HepG2 (cell line): ENCODE measurements around the gene MREG. TPM values are rescaled to one million over a fixed set of nuclear protein-coding genes. Genes with fewer than 3 reads are reported as not detected.
A peak's percentile ranks its signal among the peaks of the same experiment; 100 is the strongest.

Experiments
- ATAC-seq: fragments of 200-7000 bp; cut with Tn5 transposase; 3 replicates; pipeline ENCODE4 v1.9.1; 2020; ENCODE audit warnings: mild to moderate bottlenecking, moderate library complexity
- BruUV-seq: library from RNA; stranded (reverse); fragments of 400-500 nt; replicated peaks from 2 replicates; lab custom pipeline; 2021; lab: Mats Ljungman, UMichigan
- CTCF ChIA-PET: fragments of 300-600 bp; formaldehyde crosslinking; extraction: SDS; loops from one replicate; lab custom pipeline; 2021; ENCODE audit warnings: low total read pairs, inconsistent platforms, low intra/inter-chr PET ratio; lab: Yijun Ruan, JAX
- POLR2A ChIA-PET: fragments of 350-600 bp; sonication (Branson Sonifier 250); formaldehyde crosslinking; loops from one replicate; lab custom pipeline; 2020; ENCODE audit warnings: antibody characterized with exemption, inconsistent platforms; lab: Yijun Ruan, JAX
- DNase-seq: peaks from one replicate; pipeline ENCODE4 v3.0.0-alpha.2; 2015; ENCODE audit warnings: low spot score
- FAIRE-seq: peaks from 3 replicates; lab custom pipeline; 2011; peaks lifted over from hg19 to GRCh38; lab: Jason Lieb, UNC
- H2AFZ ChIP-seq: one replicate; pipeline ENCODE4 v1.6.1; 2011; ENCODE audit warnings: low read length, inconsistent platforms
- H3K27ac ChIP-seq: fragments of 300-600 bp; 3 replicates; pipeline ENCODE4 v1.8.0; 2011; ENCODE audit warnings: mixed run types, mild to moderate bottlenecking, mixed read lengths, low read length, inconsistent platforms; ENCODE audit not compliant: insufficient read depth; ENCODE audit errors: extremely low read length
- H3K27me3 ChIP-seq, 2 experiments: fragments of 200-600 bp in 1 of 2; 2 replicates in 1 of 2; 3 replicates in 1 of 2; pipeline versions ENCODE4 v1.6.0 to v1.8.0; 2011; ENCODE audit warnings: low read length in 2 of 2, mild to moderate bottlenecking in 2 of 2, moderate library complexity in 2 of 2, inconsistent platforms in 1 of 2; ENCODE audit not compliant: insufficient read depth in 2 of 2, control insufficient read depth in 1 of 2
- H3K36me3 ChIP-seq, 2 experiments: fragments of 200-600 bp in 1 of 2; replicated peaks in 1 of 2; 2 replicates in 1 of 2; 3 replicates in 1 of 2; pipeline versions ENCODE4 v1.5.1 to v1.8.0; 2011; ENCODE audit warnings: low read length in 2 of 2, inconsistent platforms in 1 of 2; ENCODE audit not compliant: insufficient read depth in 2 of 2, control insufficient read depth in 1 of 2
- H3K4me1 ChIP-seq: 2 replicates; pipeline ENCODE4 v1.5.1; 2012; ENCODE audit warnings: low read length, inconsistent platforms; ENCODE audit not compliant: insufficient read depth
- H3K4me2 ChIP-seq: 2 replicates; pipeline ENCODE4 v1.6.0; 2011; ENCODE audit warnings: low read depth, low read length, inconsistent platforms
- H3K4me3 ChIP-seq, 3 experiments: fragments of 200-600 bp in 1 of 3; sonication (generic), shearing (Covaris generic) in 1 of 3; replicated peaks in 1 of 3; 2 replicates each; pipeline ENCODE4 v1.5.1; 2011 to 2016; ENCODE audit warnings: low read length in 3 of 3, inconsistent platforms in 2 of 3, low read depth in 2 of 3, mild to moderate bottlenecking in 2 of 3, control low read depth in 1 of 3, mixed read lengths in 1 of 3; ENCODE audit not compliant: insufficient read depth in 1 of 3
- H3K79me2 ChIP-seq: one replicate; pipeline ENCODE4 v1.6.1; 2011; ENCODE audit warnings: low read length, inconsistent platforms; ENCODE audit not compliant: insufficient read depth
- H3K9ac ChIP-seq: 2 replicates; pipeline ENCODE4 v1.6.0; 2011; ENCODE audit warnings: mild to moderate bottlenecking, low read depth, low read length, inconsistent platforms; ENCODE audit not compliant: insufficient read depth
- H3K9me3 ChIP-seq: 2 replicates; pipeline ENCODE4 v1.5.1; 2012; ENCODE audit warnings: mild to moderate bottlenecking, low read length
- H4K20me1 ChIP-seq: 2 replicates; pipeline ENCODE4 v1.6.0; 2011; ENCODE audit warnings: inconsistent platforms, mild to moderate bottlenecking, low read length, moderate library complexity; ENCODE audit not compliant: insufficient read depth
- DR1 ChIP-seq: sonication (generic); formaldehyde crosslinking; IDR thresholded peaks from 2 replicates; pipeline ENCODE4 v1.8.0; 2021; ENCODE audit warnings: mild to moderate bottlenecking, missing genetic modification reagents, inconsistent platforms
- KLF9 ChIP-seq: IDR thresholded peaks from 2 replicates; pipeline ENCODE4 v1.6.1; 2016; ENCODE audit warnings: low read depth
- MAFK ChIP-seq, 2 experiments: IDR thresholded peaks in 1 of 2; conservative IDR thresholded peaks in 1 of 2; 2 replicates each; pipeline ENCODE4 v1.6.1; 2011; ENCODE audit warnings: improper control_type of control experiment in 2 of 2, low read length in 2 of 2
- NR3C1 ChIP-seq: sonication (generic); formaldehyde crosslinking; IDR thresholded peaks from 2 replicates; pipeline ENCODE4 v1.4.0; 2020; ENCODE audit warnings: missing genetic modification reagents
- PHF21A ChIP-seq: sonication (generic); formaldehyde crosslinking; IDR thresholded peaks from 2 replicates; pipeline ENCODE4 v1.5.0; 2020; ENCODE audit warnings: mild to moderate bottlenecking, missing genetic modification reagents
- SUZ12 ChIP-seq: fragments of 150-350 bp; IDR thresholded peaks from 2 replicates; pipeline ENCODE4 v1.6.1; 2014; ENCODE audit warnings: low read depth, low read length
- ZBTB3 ChIP-seq: sonication (generic); formaldehyde crosslinking; IDR thresholded peaks from 2 replicates; pipeline ENCODE4 v1.4.0; 2020; ENCODE audit warnings: low read depth, mild to moderate bottlenecking, moderate library complexity, missing genetic modification reagents, borderline replicate concordance
- ZNF331 ChIP-seq: sonication (generic); formaldehyde crosslinking; IDR thresholded peaks from 2 replicates; pipeline ENCODE4 v1.4.0; 2020; ENCODE audit warnings: missing genetic modification reagents
- ZNF775 ChIP-seq: sonication (generic); formaldehyde crosslinking; IDR thresholded peaks from 2 replicates; pipeline ENCODE4 v1.4.0; 2020; ENCODE audit warnings: missing genetic modification reagents, mild to moderate bottlenecking, moderate library complexity, borderline replicate concordance
- WGBS: methylation state at CpG from one replicate; pipeline ENCODE4 v1.1.6; 2017; ENCODE audit warnings: low lambda C conversion rate; 5-methylcytosine and 5-hydroxymethylcytosine counted together
- in situ Hi-C: cut with HindIII; loops from 2 replicates; pipeline ENCODE4 v1.10.0; 2017; ENCODE audit warnings: low pct_unique_long_range_greater_than_20kb; ENCODE audit not compliant: extremely low pct_ligation_motif_present
- intact Hi-C: fragments of 100-400 bp; cut with micrococcal nuclease; formaldehyde crosslinking; loops from one replicate; pipeline ENCODE4 v1.10.0; 2022; ENCODE audit not compliant: unreplicated experiment
- polyA plus RNA-seq, 8 experiments: library from polyadenylated mRNA; depleted of rRNA in 3 of 8; stranded (reverse) in 7 of 8; unstranded in 1 of 8; fragments of >200 nt; fragmentation: Illumina TruSeq in 4 of 8; extraction: Trizol in 4 of 8; gene quantifications; 2 replicates each; pipeline versions ENCODE4 v1.2.1 to v1.2.3, GENCODE V29; 2011 to 2016; ENCODE audit warnings: low read depth in 4 of 8, missing spikeins in 1 of 8, mixed read lengths in 1 of 8; ENCODE audit not compliant: insufficient read depth in 1 of 8
- total RNA-seq, 5 experiments: library from RNA; depleted of rRNA; stranded (reverse); fragments of >200 nt; fragmentation: Illumina TruSeq; extraction: Trizol; gene quantifications; 2 replicates each; pipeline ENCODE4 v1.2.3, GENCODE V29; 2016; ENCODE audit warnings: low read depth in 1 of 5

MREG gene
- total and polyA plus RNA-seq, 2 of the 13 experiments (the other 11 are each of a cell fraction or from before 2014, with no cell fraction given) = 7.5 to 23.3 TPM

DNA sequence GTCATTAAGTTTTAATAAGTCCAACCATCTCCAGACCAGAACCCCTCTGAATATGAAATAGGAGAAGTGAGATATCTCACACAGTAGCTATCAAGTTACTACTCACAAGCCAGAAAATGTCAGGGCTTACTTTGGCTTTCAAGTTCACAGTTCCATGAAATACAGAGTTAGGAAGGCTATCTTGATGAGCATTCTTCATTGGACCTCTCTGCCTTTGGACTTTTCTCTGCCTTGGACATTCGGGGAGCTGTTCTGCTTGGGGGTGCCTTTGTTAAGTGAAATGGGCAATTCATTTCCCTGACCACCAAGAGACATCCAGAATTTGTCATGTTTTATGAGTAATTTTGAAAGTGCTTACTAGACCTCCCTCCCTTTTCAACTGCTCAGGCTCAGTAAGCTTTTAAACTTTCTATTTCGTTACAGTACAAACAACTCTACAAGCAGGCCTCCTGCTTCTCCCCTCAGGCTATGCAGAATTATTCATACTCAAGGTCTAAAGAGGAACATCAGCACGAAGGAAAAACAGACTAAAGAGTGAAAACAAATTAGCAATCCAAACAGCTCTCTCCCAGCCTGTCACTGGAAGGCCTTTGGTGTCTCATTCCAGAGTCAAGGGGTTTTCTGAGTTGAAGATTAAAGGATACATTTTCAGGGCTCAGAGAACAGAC is 95.3 kb downstream of the MREG start:
- Histone ChIP-seq H4K20me1 (no peaks in the 10 kb centered on the region), H3K36me3 (no peaks in the 10 kb centered on the region), H3K4me3 (no peak overlapping the region), H3K4me2 (no peak overlapping the region), H3K79me2 (no peaks in the 10 kb centered on the region), H3K27me3 (no peaks in the 10 kb centered on the region), H3K4me1 (peaks cover 42% of the 10 kb centered on the region), H3K27ac (peak overlapping the region; percentile 14), H3K9ac (no peak overlapping the region), H3K9me3 (no peaks in the 10 kb centered on the region), H2AFZ (peak overlapping the region; percentile 50)
- in situ Hi-C loops = loop anchor here (10.0 kb wide), 1 partner anchor 293 kb away; no protein-coding TSS in a partner anchor
- ATAC-seq = no peak
- TF ChIP-seq DR1 (CRISPR knock-in tag) = no peak
- no peak for TF ChIP-seq ZBTB3 (CRISPR knock-in tag)
- TF ChIP-seq KLF9 = no peak
- TF ChIP-seq PHF21A (CRISPR knock-in tag) = 0 out of 2 replicates have a peak, but pooled peaks have one; percentile 15
- no peak for TF ChIP-seq MAFK (conservative IDR thresholded peaks at IDR 0.05 in 1 of 2, IDR thresholded peaks at IDR 0.05 in 1 of 2; ENCODE audit: low read length in 2 of 2)
- 0 out of 2 replicates have a peak, but pooled peaks have one; percentile 52 for TF ChIP-seq ZNF775 (CRISPR knock-in tag)
- no peak for TF ChIP-seq NR3C1 (CRISPR knock-in tag)
- TF ChIP-seq ZNF331 = 0 out of 2 replicates have a peak, but pooled peaks have one; percentile 9
- TF ChIP-seq SUZ12 = no peak
- intact Hi-C loops = no loop called here
- ChIA-PET CTCF (no interaction called here), POLR2A (interaction anchor here (1.4 kb wide), 1 partner anchor 124 kb away, joined by 3 read pairs; no protein-coding TSS in a partner anchor)
- no peak for DNase-seq
- no TSS peak for BruUV-seq
- WGBS = 60% methylated on average over 3 of the region's 3 CpGs
- FAIRE-seq = no peak
